ENCODE measurements around the gene SETBP1.

DNA sequence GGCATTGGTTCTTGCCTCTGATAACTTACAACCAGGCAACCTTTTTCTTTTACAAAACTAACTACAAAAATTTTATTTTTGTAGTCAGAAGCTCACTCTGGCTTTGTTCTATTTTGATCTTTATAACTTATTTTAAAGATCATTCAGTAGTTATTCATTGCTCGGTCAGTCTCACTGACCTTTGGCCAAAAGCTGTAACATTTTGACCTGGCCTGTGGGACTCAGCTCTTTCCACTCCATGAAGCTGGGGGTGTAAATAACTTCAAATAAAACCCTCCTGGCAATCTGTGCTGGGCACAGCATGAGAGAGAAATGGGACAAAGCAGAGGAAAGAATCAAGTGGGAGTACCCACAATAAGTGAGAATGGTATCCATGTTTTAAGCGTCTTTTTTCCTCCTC, 380.7 kb downstream of the SETBP1 start:
- TF ChIP-seq, protein P1, sequence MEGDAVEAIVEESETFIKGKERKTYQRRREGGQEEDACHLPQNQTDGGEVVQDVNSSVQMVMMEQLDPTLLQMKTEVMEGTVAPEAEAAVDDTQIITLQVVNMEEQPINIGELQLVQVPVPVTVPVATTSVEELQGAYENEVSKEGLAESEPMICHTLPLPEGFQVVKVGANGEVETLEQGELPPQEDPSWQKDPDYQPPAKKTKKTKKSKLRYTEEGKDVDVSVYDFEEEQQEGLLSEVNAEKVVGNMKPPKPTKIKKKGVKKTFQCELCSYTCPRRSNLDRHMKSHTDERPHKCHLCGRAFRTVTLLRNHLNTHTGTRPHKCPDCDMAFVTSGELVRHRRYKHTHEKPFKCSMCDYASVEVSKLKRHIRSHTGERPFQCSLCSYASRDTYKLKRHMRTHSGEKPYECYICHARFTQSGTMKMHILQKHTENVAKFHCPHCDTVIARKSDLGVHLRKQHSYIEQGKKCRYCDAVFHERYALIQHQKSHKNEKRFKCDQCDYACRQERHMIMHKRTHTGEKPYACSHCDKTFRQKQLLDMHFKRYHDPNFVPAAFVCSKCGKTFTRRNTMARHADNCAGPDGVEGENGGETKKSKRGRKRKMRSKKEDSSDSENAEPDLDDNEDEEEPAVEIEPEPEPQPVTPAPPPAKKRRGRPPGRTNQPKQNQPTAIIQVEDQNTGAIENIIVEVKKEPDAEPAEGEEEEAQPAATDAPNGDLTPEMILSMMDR (conservative IDR thresholded peaks at IDR 0.05; ENCODE audit: low read depth, low read length): no peak
- TF ChIP-seq BHLHE40 (IDR thresholded peaks at IDR 0.05; ENCODE audit: low read depth, low read length): no peak
- no peak for TF ChIP-seq POLR2A (IDR thresholded peaks at IDR 0.05; ENCODE audit: low read depth, low read length)
- TF ChIP-seq MXI1 (IDR thresholded peaks at IDR 0.05; ENCODE audit: borderline replicate concordance, low read depth, low read length): no peak
- no peak for TF ChIP-seq NFE2L2 (IDR thresholded peaks at IDR 0.05; ENCODE audit: low read depth, low read length)
- TF ChIP-seq, protein P2, sequence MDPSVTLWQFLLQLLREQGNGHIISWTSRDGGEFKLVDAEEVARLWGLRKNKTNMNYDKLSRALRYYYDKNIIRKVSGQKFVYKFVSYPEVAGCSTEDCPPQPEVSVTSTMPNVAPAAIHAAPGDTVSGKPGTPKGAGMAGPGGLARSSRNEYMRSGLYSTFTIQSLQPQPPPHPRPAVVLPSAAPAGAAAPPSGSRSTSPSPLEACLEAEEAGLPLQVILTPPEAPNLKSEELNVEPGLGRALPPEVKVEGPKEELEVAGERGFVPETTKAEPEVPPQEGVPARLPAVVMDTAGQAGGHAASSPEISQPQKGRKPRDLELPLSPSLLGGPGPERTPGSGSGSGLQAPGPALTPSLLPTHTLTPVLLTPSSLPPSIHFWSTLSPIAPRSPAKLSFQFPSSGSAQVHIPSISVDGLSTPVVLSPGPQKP (IDR thresholded peaks at IDR 0.05; ENCODE audit: borderline replicate concordance, low read depth, low read length): no peak
- TF ChIP-seq, protein P3, sequence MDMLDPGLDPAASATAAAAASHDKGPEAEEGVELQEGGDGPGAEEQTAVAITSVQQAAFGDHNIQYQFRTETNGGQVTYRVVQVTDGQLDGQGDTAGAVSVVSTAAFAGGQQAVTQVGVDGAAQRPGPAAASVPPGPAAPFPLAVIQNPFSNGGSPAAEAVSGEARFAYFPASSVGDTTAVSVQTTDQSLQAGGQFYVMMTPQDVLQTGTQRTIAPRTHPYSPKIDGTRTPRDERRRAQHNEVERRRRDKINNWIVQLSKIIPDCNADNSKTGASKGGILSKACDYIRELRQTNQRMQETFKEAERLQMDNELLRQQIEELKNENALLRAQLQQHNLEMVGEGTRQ (IDR thresholded peaks at IDR 0.05; ENCODE audit: low read depth, low read length): no peak

Data from IMR-90 (cell line).